ENCODE measurements around the gene CPTP. TPM values are rescaled to one million over a fixed set of nuclear protein-coding genes. Genes with fewer than 3 reads are reported as not detected.
A peak's percentile ranks its signal among the peaks of the same experiment; 100 is the strongest.

CPTP gene
- total and polyA plus RNA-seq, 2 of the 13 experiments (the other 11 are each of a cell fraction or from before 2014, with no cell fraction given), result 5.5 to 9.3 TPM

DNA sequence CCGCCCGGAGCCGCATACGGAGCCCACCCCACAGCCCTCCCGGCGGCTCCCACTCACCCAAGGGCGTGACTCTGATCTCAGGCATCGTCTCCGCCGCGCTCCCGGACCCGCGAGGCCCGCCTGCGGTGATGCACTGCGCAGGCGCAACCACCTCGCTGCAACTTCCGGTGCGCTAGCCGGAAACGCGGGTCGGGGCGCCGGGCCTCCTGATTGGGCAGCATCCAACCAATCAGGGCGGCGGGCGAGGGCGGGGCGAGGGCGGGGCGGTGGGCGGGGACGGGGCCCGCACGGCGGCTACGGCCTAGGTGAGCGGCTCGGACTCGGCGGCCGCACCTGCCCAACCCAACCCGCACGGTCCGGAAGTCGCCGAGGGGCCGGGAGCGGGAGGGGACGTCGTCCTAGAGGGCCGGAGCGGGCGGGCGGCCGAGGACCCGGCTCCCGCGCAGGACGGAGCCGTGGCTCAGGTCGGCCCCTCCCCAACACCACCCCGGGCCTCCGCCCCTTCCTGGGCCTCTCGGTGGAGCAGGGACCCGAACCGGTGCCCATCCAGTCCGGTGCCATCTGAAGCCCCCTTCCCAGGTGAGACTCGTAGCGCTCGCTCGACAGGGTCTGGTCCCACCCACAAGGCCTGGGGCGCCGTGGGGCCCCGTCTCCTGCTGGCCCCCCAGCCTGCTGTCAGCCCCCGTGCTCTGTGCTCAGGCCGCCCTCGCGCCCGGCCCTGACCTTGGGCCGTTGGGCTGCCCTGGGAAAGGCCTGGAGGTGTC, at the start of gene CPTP, which contains the start of gene INTS11 (continued):
- TF ChIP-seq SRF (IDR thresholded peaks at IDR 0.05; ENCODE audit: low read depth, low read length) (no peak), JUN (CRISPR knock-in tag; IDR thresholded peaks at IDR 0.05) (no peak), RARA (CRISPR knock-in tag; IDR thresholded peaks at IDR 0.05) (0 out of 2 replicates have a peak, but pooled peaks have one; percentile 20), RXRB (CRISPR knock-in tag; IDR thresholded peaks at IDR 0.05; ENCODE audit: borderline replicate concordance) (peak; percentile 58), MTA1 (CRISPR knock-in tag; IDR thresholded peaks at IDR 0.05; ENCODE audit: borderline replicate concordance) (peak; percentile 75; the same call in 1 of the 2 replicates), ZFP1 (CRISPR knock-in tag; IDR thresholded peaks at IDR 0.05) (no peak), TP53 (CRISPR knock-in tag; conservative IDR thresholded peaks at IDR 0.05) (no peak), ZNF570 (CRISPR knock-in tag; IDR thresholded peaks at IDR 0.05; ENCODE audit: borderline replicate concordance) (no peak), ZNF564 (CRISPR knock-in tag; IDR thresholded peaks at IDR 0.05) (peak; percentile 89; the same call in 1 of the 2 replicates), SP1 (IDR thresholded peaks at IDR 0.05) (no peak), SP1 (CRISPR knock-in tag; IDR thresholded peaks at IDR 0.05) (peak; percentile 20; the same call in 1 of the 2 replicates), EED (CRISPR knock-in tag; IDR thresholded peaks at IDR 0.05) (0 out of 2 replicates have a peak, but pooled peaks have one; percentile 72), TBX2 (CRISPR knock-in tag; IDR thresholded peaks at IDR 0.05; ENCODE audit: borderline replicate concordance) (peak; percentile 85), THAP11 (CRISPR knock-in tag; IDR thresholded peaks at IDR 0.05) (peak; percentile 85)
- TF ChIP-seq, protein P1, sequence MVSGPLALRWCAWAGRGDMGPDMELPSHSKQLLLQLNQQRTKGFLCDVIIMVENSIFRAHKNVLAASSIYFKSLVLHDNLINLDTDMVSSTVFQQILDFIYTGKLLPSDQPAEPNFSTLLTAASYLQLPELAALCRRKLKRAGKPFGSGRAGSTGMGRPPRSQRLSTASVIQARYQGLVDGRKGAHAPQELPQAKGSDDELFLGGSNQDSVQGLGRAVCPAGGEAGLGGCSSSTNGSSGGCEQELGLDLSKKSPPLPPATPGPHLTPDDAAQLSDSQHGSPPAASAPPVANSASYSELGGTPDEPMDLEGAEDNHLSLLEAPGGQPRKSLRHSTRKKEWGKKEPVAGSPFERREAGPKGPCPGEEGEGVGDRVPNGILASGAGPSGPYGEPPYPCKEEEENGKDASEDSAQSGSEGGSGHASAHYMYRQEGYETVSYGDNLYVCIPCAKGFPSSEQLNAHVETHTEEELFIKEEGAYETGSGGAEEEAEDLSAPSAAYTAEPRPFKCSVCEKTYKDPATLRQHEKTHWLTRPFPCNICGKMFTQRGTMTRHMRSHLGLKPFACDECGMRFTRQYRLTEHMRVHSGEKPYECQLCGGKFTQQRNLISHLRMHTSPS (CRISPR knock-in tag; IDR thresholded peaks at IDR 0.05; ENCODE audit: low read depth), result peak; percentile 74; the same call in 1 of the 2 replicates
- TF ChIP-seq, protein P2, sequence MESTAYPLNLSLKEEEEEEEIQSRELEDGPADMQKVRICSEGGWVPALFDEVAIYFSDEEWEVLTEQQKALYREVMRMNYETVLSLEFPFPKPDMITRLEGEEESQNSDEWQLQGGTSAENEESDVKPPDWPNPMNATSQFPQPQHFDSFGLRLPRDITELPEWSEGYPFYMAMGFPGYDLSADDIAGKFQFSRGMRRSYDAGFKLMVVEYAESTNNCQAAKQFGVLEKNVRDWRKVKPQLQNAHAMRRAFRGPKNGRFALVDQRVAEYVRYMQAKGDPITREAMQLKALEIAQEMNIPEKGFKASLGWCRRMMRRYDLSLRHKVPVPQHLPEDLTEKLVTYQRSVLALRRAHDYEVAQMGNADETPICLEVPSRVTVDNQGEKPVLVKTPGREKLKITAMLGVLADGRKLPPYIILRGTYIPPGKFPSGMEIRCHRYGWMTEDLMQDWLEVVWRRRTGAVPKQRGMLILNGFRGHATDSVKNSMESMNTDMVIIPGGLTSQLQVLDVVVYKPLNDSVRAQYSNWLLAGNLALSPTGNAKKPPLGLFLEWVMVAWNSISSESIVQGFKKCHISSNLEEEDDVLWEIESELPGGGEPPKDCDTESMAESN (CRISPR knock-in tag; conservative IDR thresholded peaks at IDR 0.05), result no peak
- TF ChIP-seq, protein P3, sequence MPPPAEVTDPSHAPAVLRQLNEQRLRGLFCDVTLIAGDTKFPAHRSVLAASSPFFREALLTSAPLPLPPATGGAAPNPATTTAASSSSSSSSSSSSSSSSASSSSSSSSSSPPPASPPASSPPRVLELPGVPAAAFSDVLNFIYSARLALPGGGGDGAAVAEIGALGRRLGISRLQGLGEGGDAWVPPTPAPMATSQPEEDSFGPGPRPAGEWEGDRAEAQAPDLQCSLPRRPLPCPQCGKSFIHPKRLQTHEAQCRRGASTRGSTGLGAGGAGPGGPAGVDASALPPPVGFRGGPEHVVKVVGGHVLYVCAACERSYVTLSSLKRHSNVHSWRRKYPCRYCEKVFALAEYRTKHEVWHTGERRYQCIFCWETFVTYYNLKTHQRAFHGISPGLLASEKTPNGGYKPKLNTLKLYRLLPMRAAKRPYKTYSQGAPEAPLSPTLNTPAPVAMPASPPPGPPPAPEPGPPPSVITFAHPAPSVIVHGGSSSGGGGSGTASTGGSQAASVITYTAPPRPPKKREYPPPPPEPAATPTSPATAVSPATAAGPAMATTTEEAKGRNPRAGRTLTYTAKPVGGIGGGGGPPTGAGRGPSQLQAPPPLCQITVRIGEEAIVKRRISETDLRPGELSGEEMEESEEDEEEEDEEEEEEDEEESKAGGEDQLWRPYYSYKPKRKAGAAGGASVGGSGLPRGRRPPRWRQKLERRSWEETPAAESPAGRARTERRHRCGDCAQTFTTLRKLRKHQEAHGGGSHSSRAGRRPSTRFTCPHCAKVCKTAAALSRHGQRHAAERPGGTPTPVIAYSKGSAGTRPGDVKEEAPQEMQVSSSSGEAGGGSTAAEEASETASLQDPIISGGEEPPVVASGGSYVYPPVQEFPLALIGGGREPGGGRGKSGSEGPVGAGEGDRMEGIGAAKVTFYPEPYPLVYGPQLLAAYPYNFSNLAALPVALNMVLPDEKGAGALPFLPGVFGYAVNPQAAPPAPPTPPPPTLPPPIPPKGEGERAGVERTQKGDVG (CRISPR knock-in tag; IDR thresholded peaks at IDR 0.05; ENCODE audit: borderline replicate concordance), result no peak
- TF ChIP-seq, protein P4, sequence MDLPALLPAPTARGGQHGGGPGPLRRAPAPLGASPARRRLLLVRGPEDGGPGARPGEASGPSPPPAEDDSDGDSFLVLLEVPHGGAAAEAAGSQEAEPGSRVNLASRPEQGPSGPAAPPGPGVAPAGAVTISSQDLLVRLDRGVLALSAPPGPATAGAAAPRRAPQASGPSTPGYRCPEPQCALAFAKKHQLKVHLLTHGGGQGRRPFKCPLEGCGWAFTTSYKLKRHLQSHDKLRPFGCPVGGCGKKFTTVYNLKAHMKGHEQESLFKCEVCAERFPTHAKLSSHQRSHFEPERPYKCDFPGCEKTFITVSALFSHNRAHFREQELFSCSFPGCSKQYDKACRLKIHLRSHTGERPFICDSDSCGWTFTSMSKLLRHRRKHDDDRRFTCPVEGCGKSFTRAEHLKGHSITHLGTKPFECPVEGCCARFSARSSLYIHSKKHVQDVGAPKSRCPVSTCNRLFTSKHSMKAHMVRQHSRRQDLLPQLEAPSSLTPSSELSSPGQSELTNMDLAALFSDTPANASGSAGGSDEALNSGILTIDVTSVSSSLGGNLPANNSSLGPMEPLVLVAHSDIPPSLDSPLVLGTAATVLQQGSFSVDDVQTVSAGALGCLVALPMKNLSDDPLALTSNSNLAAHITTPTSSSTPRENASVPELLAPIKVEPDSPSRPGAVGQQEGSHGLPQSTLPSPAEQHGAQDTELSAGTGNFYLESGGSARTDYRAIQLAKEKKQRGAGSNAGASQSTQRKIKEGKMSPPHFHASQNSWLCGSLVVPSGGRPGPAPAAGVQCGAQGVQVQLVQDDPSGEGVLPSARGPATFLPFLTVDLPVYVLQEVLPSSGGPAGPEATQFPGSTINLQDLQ (CRISPR knock-in tag; IDR thresholded peaks at IDR 0.05), result no peak; the same call in none of the 2 replicates
